OCI-LY3 (cell line): ENCODE measurements around the gene NR6A1.

Experiments used
- CTCF ChIP-seq: fragments of 200-600, 300-600 bp; sonication (generic); IDR thresholded peaks from 2 replicates; pipeline ENCODE4 v1.5.1; 2014; ENCODE audit warnings: antibody characterized with exemption, low read length, low read depth
- EZH2phosphoT487 ChIP-seq: fragments of 200-600 bp; shearing (Covaris generic); IDR thresholded peaks from 2 replicates; pipeline ENCODE4 v1.6.1; 2018; ENCODE audit warnings: antibody characterized with exemption, mixed run types, low read depth

- TF ChIP-seq EZH2phosphoT487 = no peak
- TF ChIP-seq CTCF = no peak
These were observed 274.6 kb downstream of the NR6A1 start for GRCh38 chr9:124496463-124496862.
